Naive thymus-derived CD8-positive, alpha-beta T cell (primary cell): ENCODE data around the gene FAM114A1. TPM values are rescaled to one million over a fixed set of nuclear protein-coding genes. Genes with fewer than 3 reads are reported as not detected.

Source experiments
- ATAC-seq, 2 donors: fragments of 150-1000 bp; cut with Tn5 transposase in 1 of 2; sonication (Bioruptor Pico), chemical (Tn5 transposase) in 1 of 2; 1 replicate in 1 of 2; 2 replicates in 1 of 2; pipeline ENCODE4 v1.10.0; 2021; ENCODE audit warnings: mild to moderate bottlenecking in 2 of 2, moderate library complexity in 2 of 2
- POLR2A ChIA-PET: fragments of 350-600 bp; sonication (Branson Sonifier 250); formaldehyde crosslinking; loops from one replicate; lab custom pipeline; 2021; ENCODE audit warnings: antibody characterized with exemption; lab: Charles Lee
- DNase-seq, 10 donors: peaks; one replicate each; pipeline versions ENCODE4 v3.0.0 to v3.0.0-alpha.2; 2020 to 2022
- H3K27ac Mint-ChIP-seq, 10 donors: one replicate each; pipeline ENCODE4 v1.8.0; 2020 to 2022; ENCODE audit warnings: mild to moderate bottlenecking in 10 of 10, mixed read lengths in 10 of 10, moderate library complexity in 4 of 10, inconsistent platforms in 1 of 10
- H3K27me3 Mint-ChIP-seq, 5 donors: one replicate each; pipeline ENCODE4 v1.8.0; 2021 to 2022; ENCODE audit warnings: mixed read lengths in 5 of 5
- H3K36me3 Mint-ChIP-seq, 3 donors: one replicate each; pipeline ENCODE4 v1.8.0; 2020 to 2022; ENCODE audit warnings: mixed read lengths in 3 of 3, mild to moderate bottlenecking in 2 of 3, inconsistent platforms in 1 of 3
- H3K4me1 Mint-ChIP-seq, 4 donors: one replicate each; pipeline ENCODE4 v1.8.0; 2021 to 2022; ENCODE audit warnings: mixed read lengths in 4 of 4
- H3K4me3 Mint-ChIP-seq, 10 donors: one replicate each; pipeline ENCODE4 v1.8.0; 2020 to 2022; ENCODE audit warnings: mild to moderate bottlenecking in 10 of 10, mixed read lengths in 10 of 10, moderate library complexity in 6 of 10, inconsistent platforms in 1 of 10
- H3K9me3 Mint-ChIP-seq, 9 donors: one replicate each; pipeline ENCODE4 v1.8.0; 2020 to 2022; ENCODE audit warnings: mixed read lengths in 9 of 9, mild to moderate bottlenecking in 3 of 9, inconsistent platforms in 1 of 9, moderate library complexity in 1 of 9
- polyA plus RNA-seq, 3 donors: library from polyadenylated mRNA; unstranded; fragments of 300-500 nt; fragmentation: Illumina TruSeq; gene quantifications; one replicate each; pipeline ENCODE4 v1.2.3, GENCODE V29; 2021
- total RNA-seq, 8 experiments: library from RNA in 2 of 8; stranded (reverse) in 2 of 8; gene quantifications; one replicate each; pipeline ENCODE4 v1.2.3 and lab custom pipeline; 2021 to 2026

FAM114A1 gene
- total RNA-seq (under 1 TPM in 1 of 2 experiments, not detected in 1; 0.34 TPM), polyA plus RNA-seq (not detected), total RNA-seq (lab: John Stamatoyannopoulos, UW) (0 to 0.49 (median 0.08) reads per million in 6 experiments)

GRCh38 chr4:38867478-38868058, at the start of gene FAM114A1:
Gene FAM114A1 (plus strand): TSS chr4:38867806. CDS start chr4:38878079, 10,273 bp downstream.
- peaks cover 10 to 25% (median 23%) of the 10 kb centered on the region in 5 donors for H3K27me3 Mint-ChIP-seq
- H3K27ac Mint-ChIP-seq: peak within 1 kb of the TSS in 4 of 10 donors; percentile 39 to 61 (median 53)
- H3K9me3 Mint-ChIP-seq: no peaks in the 10 kb centered on the region
- peaks cover 0 to 1% (median 0%) of the 10 kb centered on the region in 3 donors for H3K36me3 Mint-ChIP-seq
- DNase-seq (peak in 3 of 10 donors; percentile 8 to 26 (median 19)), ATAC-seq (peak; percentile 61 to 87)
- H3K4me3 Mint-ChIP-seq: peak within 1 kb of the TSS; percentile 65 to 86 (median 78)
- POLR2A ChIA-PET: no interaction called here
- peaks cover 6 to 20% (median 11%) of the 10 kb centered on the region in 4 donors for H3K4me1 Mint-ChIP-seq

- ATAC-seq (no peak), DNase-seq (no peak)
- POLR2A ChIA-PET: no interaction called here
- H3K4me3 Mint-ChIP-seq: no peak overlapping the region
- H3K9me3 Mint-ChIP-seq: peaks cover 0 to 37% (median 17%) of the 10 kb centered on the region in 9 donors
- H3K36me3 Mint-ChIP-seq: peaks cover 0 to 16% (median 6%) of the 10 kb centered on the region in 3 donors
- no peak overlapping the region for H3K27ac Mint-ChIP-seq
- peaks cover 0 to 43% (median 4%) of the 10 kb centered on the region in 4 donors for H3K4me1 Mint-ChIP-seq
- no peaks in the 10 kb centered on the region for H3K27me3 Mint-ChIP-seq
These were observed 49.1 kb upstream of the FAM114A1 start for GRCh38 chr4:38818441-38818976.

GRCh38 chr4:38819569-38819968, 48.0 kb upstream of the FAM114A1 start:
- Mint-ChIP-seq H3K9me3 (peaks cover 0 to 28% (median 16%) of the 10 kb centered on the region in 9 donors), H3K27me3 (no peaks in the 10 kb centered on the region), H3K36me3 (peaks cover 0 to 11% (median 6%) of the 10 kb centered on the region in 3 donors), H3K4me1 (peaks cover 0 to 38% (median 4%) of the 10 kb centered on the region in 4 donors), H3K4me3 (no peak overlapping the region), H3K27ac (peak overlapping the region in 1 of 10 donors; percentile 47)
- ATAC-seq: no peak
- DNase-seq: no peak
- POLR2A ChIA-PET: no interaction called here

- no peak for DNase-seq
- H3K4me1 Mint-ChIP-seq: peaks cover 0 to 36% (median 4%) of the 10 kb centered on the region in 4 donors
- peaks cover 0 to 13% (median 4%) of the 10 kb centered on the region in 3 donors for H3K36me3 Mint-ChIP-seq
- H3K27ac Mint-ChIP-seq: peak overlapping the region in 2 of 10 donors; percentile 7 to 47
- no peak overlapping the region for H3K4me3 Mint-ChIP-seq
- no peak for ATAC-seq
- no peaks in the 10 kb centered on the region for H3K27me3 Mint-ChIP-seq
- H3K9me3 Mint-ChIP-seq: peaks cover 0 to 19% (median 11%) of the 10 kb centered on the region in 9 donors
- POLR2A ChIA-PET: no interaction called here
These were observed 47.1 kb upstream of the FAM114A1 start for GRCh38 chr4:38820329-38821061.

- no peak overlapping the region for H3K4me3 Mint-ChIP-seq
- ATAC-seq: no peak
- peaks cover 0 to 5% (median 0%) of the 10 kb centered on the region in 5 donors for H3K27me3 Mint-ChIP-seq
- DNase-seq: no peak
- peaks cover 0 to 15% (median 8%) of the 10 kb centered on the region in 9 donors for H3K9me3 Mint-ChIP-seq
- peaks cover 0 to 13% (median 0%) of the 10 kb centered on the region in 3 donors for H3K36me3 Mint-ChIP-seq
- H3K4me1 Mint-ChIP-seq: peaks cover 0 to 27% (median 4%) of the 10 kb centered on the region in 4 donors
- POLR2A ChIA-PET: no interaction called here
- H3K27ac Mint-ChIP-seq: no peak overlapping the region
These were observed 45.9 kb upstream of the FAM114A1 start for GRCh38 chr4:38821739-38822138.

GRCh38 chr4:38822748-38823303, 44.8 kb upstream of the FAM114A1 start:
- Mint-ChIP-seq H3K9me3 (peaks cover 0 to 15% (median 8%) of the 10 kb centered on the region in 9 donors), H3K27ac (no peak overlapping the region), H3K4me1 (peaks cover 0 to 27% (median 4%) of the 10 kb centered on the region in 4 donors), H3K27me3 (peaks cover 0 to 5% (median 0%) of the 10 kb centered on the region in 5 donors), H3K4me3 (no peak overlapping the region), H3K36me3 (peaks cover 0 to 13% (median 0%) of the 10 kb centered on the region in 3 donors)
- POLR2A ChIA-PET: no interaction called here
- DNase-seq: no peak
- ATAC-seq: no peak

- H3K4me3 Mint-ChIP-seq: no peak overlapping the region
- DNase-seq (no peak), ATAC-seq (no peak)
- H3K4me1 Mint-ChIP-seq: peaks cover 0 to 20% (median 4%) of the 10 kb centered on the region in 4 donors
- peaks cover 0 to 5% (median 0%) of the 10 kb centered on the region in 5 donors for H3K27me3 Mint-ChIP-seq
- no peak overlapping the region for H3K27ac Mint-ChIP-seq
- H3K36me3 Mint-ChIP-seq: peaks cover 0 to 13% (median 0%) of the 10 kb centered on the region in 3 donors
- POLR2A ChIA-PET: no interaction called here
- peaks cover 0 to 15% (median 8%) of the 10 kb centered on the region in 9 donors for H3K9me3 Mint-ChIP-seq
These were observed 43.8 kb upstream of the FAM114A1 start for GRCh38 chr4:38823766-38824165.

GRCh38 chr4:38829237-38829636, 38.4 kb upstream of the FAM114A1 start:
- ATAC-seq (no peak), DNase-seq (no peak)
- POLR2A ChIA-PET: no interaction called here
- Mint-ChIP-seq H3K27me3 (peaks cover 0 to 5% (median 0%) of the 10 kb centered on the region in 5 donors), H3K4me3 (no peak overlapping the region), H3K36me3 (peaks cover 0 to 5% (median 4%) of the 10 kb centered on the region in 3 donors), H3K9me3 (peaks cover 0 to 15% (median 4%) of the 10 kb centered on the region in 9 donors), H3K4me1 (peaks cover 0 to 14% (median 5%) of the 10 kb centered on the region in 4 donors), H3K27ac (no peak overlapping the region)

- Mint-ChIP-seq H3K4me1 (peaks cover 0 to 21% (median 5%) of the 10 kb centered on the region in 4 donors), H3K4me3 (no peak overlapping the region), H3K36me3 (peaks cover 0 to 23% (median 20%) of the 10 kb centered on the region in 3 donors), H3K9me3 (peaks cover 0 to 26% (median 15%) of the 10 kb centered on the region in 9 donors), H3K27me3 (no peaks in the 10 kb centered on the region), H3K27ac (no peak overlapping the region)
- POLR2A ChIA-PET: no interaction called here
- ATAC-seq (no peak), DNase-seq (no peak)
These were observed 36.0 kb upstream of the FAM114A1 start for GRCh38 chr4:38831653-38832052.

- Mint-ChIP-seq H3K4me3 (no peak overlapping the region), H3K9me3 (peaks cover 0 to 28% (median 15%) of the 10 kb centered on the region in 9 donors), H3K36me3 (peaks cover 0 to 23% (median 20%) of the 10 kb centered on the region in 3 donors), H3K27ac (no peak overlapping the region), H3K27me3 (no peaks in the 10 kb centered on the region), H3K4me1 (peaks cover 2 to 24% (median 6%) of the 10 kb centered on the region in 4 donors)
- DNase-seq (no peak), ATAC-seq (no peak)
- POLR2A ChIA-PET: no interaction called here
These were observed 35.4 kb upstream of the FAM114A1 start for GRCh38 chr4:38832206-38832605.

GRCh38 chr4:38832624-38833528, 34.7 kb upstream of the FAM114A1 start:
- Mint-ChIP-seq H3K27ac (peak overlapping the region in 1 of 10 donors; percentile 63), H3K9me3 (peaks cover 0 to 31% (median 15%) of the 10 kb centered on the region in 9 donors), H3K27me3 (no peaks in the 10 kb centered on the region), H3K36me3 (peaks cover 0 to 23% (median 20%) of the 10 kb centered on the region in 3 donors), H3K4me3 (no peak overlapping the region), H3K4me1 (peaks cover 8 to 31% (median 12%) of the 10 kb centered on the region in 4 donors)
- ATAC-seq (no peak), DNase-seq (no peak)
- POLR2A ChIA-PET: no interaction called here
